ENCODE results near the gene TVP23A.

TVP23A gene

DNA sequence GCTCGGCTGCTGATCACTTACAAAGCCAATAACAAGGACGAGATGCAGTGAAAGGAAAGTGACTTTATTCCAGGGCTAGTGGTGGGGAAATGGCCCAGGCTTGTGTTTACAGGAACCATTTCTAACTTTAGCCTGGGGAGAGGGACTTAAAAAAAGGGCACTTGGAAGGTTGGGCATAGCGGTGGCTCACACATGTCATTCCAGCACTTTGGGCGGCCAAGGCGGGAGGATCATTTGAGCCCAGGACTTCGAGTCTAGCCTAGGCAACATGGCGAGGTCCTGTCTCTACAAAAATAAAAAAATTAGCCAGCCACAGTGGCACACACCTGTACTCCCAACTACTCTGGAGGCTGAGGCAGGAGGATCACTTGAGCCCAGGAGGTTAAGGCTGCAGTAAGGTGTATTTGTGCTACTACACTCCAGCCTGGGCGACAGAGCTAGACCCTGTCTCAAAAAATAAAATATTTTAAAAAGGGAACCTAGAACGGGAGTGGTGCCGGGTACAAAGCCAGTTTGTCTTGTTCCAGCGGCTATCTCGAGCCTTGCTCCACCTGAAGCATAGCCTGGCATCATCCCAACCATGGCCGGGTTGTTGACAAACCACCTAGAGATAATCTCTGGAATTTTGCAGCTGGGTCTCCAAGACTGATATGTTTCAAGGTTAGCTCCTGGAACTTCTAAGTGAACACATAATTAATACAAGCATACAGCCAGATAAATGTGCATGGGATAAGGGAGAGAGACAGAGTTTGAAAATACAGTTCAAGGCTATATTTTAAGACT is 5.7 kb upstream of the TVP23A start:
- Histone ChIP-seq H3K4me1 (ENCODE audit: control insufficient read depth, insufficient read depth, low read length, unreplicated experiment) (peaks cover 19% of the 10 kb centered on the region), H3K79me2 (ENCODE audit: control insufficient read depth, insufficient read depth, low read length, unreplicated experiment) (no peaks in the 10 kb centered on the region), H3K4me3 (ENCODE audit: low read depth, low read length) (no peak overlapping the region), H2AFZ (ENCODE audit: low read length, unreplicated experiment) (no peak overlapping the region), H3K27ac (ENCODE audit: low read depth, low read length) (no peak overlapping the region), H3K36me3 (ENCODE audit: insufficient read depth, low read length) (no peaks in the 10 kb centered on the region), H3K27me3 (ENCODE audit: insufficient read depth, low read length) (0 out of 2 replicates have a peak, but pooled peaks cover 4% of the 10 kb centered on the region)

DNA sequence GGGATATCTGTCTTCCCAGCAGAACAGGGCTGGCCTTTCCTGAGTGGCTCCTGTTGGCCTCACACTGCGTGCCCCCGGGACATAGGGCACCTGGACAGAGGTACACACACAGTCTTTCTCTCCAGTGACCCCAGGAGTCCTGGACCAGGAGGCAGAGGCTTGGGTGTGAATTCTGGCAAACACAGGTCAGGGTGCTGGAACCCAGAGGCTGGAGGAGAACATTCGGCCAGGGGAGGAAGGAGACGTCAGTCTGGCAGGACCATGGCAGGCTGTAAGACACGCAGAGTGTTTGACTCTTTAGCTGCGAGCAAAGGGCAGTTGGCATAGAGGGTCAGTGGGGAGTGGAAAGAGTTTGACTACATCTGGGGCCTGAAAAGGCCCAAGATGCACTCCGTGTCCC is 4.1 kb upstream of the TVP23A start:
- Histone ChIP-seq H3K27me3 (ENCODE audit: insufficient read depth, low read length) (peaks cover 18% of the 10 kb centered on the region), H3K4me1 (ENCODE audit: control insufficient read depth, insufficient read depth, low read length, unreplicated experiment) (peaks cover 3% of the 10 kb centered on the region), H2AFZ (ENCODE audit: low read length, unreplicated experiment) (no peak overlapping the region), H3K79me2 (ENCODE audit: control insufficient read depth, insufficient read depth, low read length, unreplicated experiment) (no peaks in the 10 kb centered on the region), H3K4me3 (ENCODE audit: low read depth, low read length) (no peak overlapping the region), H3K36me3 (ENCODE audit: insufficient read depth, low read length) (no peaks in the 10 kb centered on the region), H3K27ac (ENCODE audit: low read depth, low read length) (no peak overlapping the region)

DNA sequence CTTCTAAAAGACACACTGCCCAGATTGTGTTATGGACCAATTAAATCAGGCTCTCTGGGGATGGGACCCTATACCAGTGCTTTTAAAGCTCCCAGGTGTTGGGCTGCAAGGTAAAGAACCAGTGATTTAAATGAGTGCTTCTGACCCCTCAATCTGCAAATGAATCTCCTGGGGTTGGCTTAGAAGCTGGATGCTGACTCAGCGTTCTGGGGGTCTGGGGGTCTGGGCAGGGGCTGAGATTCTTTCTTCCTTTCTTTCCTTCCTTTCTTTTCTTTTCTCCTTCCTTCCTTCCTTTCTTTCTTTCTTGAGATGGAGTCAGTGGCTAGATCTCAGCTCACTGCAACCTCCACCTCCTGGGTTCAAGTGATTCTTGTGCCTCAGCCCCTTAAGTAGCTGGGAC is 2.0 kb upstream of the TVP23A start:
- Histone ChIP-seq H3K36me3 (ENCODE audit: insufficient read depth, low read length) (no peaks in the 10 kb centered on the region), H3K4me3 (ENCODE audit: low read depth, low read length) (no peak overlapping the region), H3K27me3 (ENCODE audit: insufficient read depth, low read length) (peaks cover 27% of the 10 kb centered on the region), H3K79me2 (ENCODE audit: control insufficient read depth, insufficient read depth, low read length, unreplicated experiment) (no peaks in the 10 kb centered on the region), H2AFZ (ENCODE audit: low read length, unreplicated experiment) (no peak overlapping the region), H3K4me1 (ENCODE audit: control insufficient read depth, insufficient read depth, low read length, unreplicated experiment) (no peaks in the 10 kb centered on the region), H3K27ac (ENCODE audit: low read depth, low read length) (no peak overlapping the region)

GRCh38 chr16:10817514-10817913 is 1.1 kb downstream of the TVP23A start:
- Histone ChIP-seq H3K79me2 (ENCODE audit: control insufficient read depth, insufficient read depth, low read length, unreplicated experiment) (no peaks in the 10 kb centered on the region), H3K4me1 (ENCODE audit: control insufficient read depth, insufficient read depth, low read length, unreplicated experiment) (no peaks in the 10 kb centered on the region), H2AFZ (ENCODE audit: low read length, unreplicated experiment) (no peak overlapping the region), H3K27me3 (ENCODE audit: insufficient read depth, low read length) (peaks cover 27% of the 10 kb centered on the region), H3K36me3 (ENCODE audit: insufficient read depth, low read length) (no peaks in the 10 kb centered on the region), H3K27ac (ENCODE audit: low read depth, low read length) (no peak overlapping the region), H3K4me3 (ENCODE audit: low read depth, low read length) (no peak overlapping the region)

DNA sequence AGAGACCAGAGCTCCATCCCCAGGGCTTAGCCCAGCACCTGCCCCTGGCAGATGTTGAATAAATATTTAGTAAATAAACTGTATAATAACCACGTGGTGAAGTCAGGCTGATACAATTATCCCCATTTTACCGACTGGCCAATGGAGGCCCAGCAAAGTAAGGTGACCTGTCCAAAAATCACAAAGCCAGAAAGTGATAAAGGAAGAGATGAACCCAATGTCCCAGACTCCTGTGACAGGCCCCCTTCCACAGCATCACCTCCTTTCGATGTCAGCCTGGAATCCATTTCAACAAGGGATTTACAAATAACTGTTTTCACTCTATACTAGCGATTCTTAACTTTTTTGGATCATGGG is 5.5 kb downstream of the TVP23A start:
- Histone ChIP-seq H3K4me3 (ENCODE audit: low read depth, low read length) (no peak overlapping the region), H3K79me2 (ENCODE audit: control insufficient read depth, insufficient read depth, low read length, unreplicated experiment) (no peaks in the 10 kb centered on the region), H3K27ac (ENCODE audit: low read depth, low read length) (no peak overlapping the region), H2AFZ (ENCODE audit: low read length, unreplicated experiment) (no peak overlapping the region), H3K4me1 (ENCODE audit: control insufficient read depth, insufficient read depth, low read length, unreplicated experiment) (peaks cover 2% of the 10 kb centered on the region), H3K36me3 (ENCODE audit: insufficient read depth, low read length) (no peaks in the 10 kb centered on the region), H3K27me3 (ENCODE audit: insufficient read depth, low read length) (peaks cover 13% of the 10 kb centered on the region)

- Histone ChIP-seq H3K4me3 (ENCODE audit: low read depth, low read length) (peak overlapping the region; percentile 37; the same call in 1 of the 2 replicates), H3K27ac (ENCODE audit: low read depth, low read length) (no peak overlapping the region), H3K36me3 (ENCODE audit: insufficient read depth, low read length) (no peaks in the 10 kb centered on the region), H3K27me3 (ENCODE audit: insufficient read depth, low read length) (peaks cover 10% of the 10 kb centered on the region), H3K4me1 (ENCODE audit: control insufficient read depth, insufficient read depth, low read length, unreplicated experiment) (peaks cover 2% of the 10 kb centered on the region), H2AFZ (ENCODE audit: low read length, unreplicated experiment) (peak overlapping the region; percentile 65), H3K79me2 (ENCODE audit: control insufficient read depth, insufficient read depth, low read length, unreplicated experiment) (no peaks in the 10 kb centered on the region)
Observed at GRCh38 chr16:10812312-10813098, 6.1 kb downstream of the TVP23A start.

DNA sequence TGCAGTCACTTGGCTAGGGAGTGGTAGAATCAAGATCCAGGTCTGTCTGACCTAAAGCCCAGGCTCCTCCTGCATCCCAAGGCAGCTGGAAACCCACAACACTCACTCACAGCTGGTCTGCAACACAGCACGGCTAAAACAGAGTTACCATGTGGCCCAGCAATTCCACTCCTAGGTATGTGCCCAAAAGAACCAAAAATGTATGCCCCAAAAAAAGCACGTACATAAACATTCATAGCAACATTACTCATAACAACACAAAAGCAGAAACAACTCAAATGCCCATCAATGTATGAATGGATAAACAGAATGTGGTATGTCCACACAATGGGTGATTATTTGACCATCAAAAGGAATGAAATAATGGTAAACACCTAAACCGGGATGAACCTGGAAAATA is 8.9 kb downstream of the TVP23A start:
- Histone ChIP-seq H3K36me3 (ENCODE audit: insufficient read depth, low read length) (no peaks in the 10 kb centered on the region), H3K27ac (ENCODE audit: low read depth, low read length) (no peak overlapping the region), H2AFZ (ENCODE audit: low read length, unreplicated experiment) (no peak overlapping the region), H3K79me2 (ENCODE audit: control insufficient read depth, insufficient read depth, low read length, unreplicated experiment) (no peaks in the 10 kb centered on the region), H3K4me1 (ENCODE audit: control insufficient read depth, insufficient read depth, low read length, unreplicated experiment) (peaks cover 2% of the 10 kb centered on the region), H3K4me3 (ENCODE audit: low read depth, low read length) (no peak overlapping the region), H3K27me3 (ENCODE audit: insufficient read depth, low read length) (peaks cover 24% of the 10 kb centered on the region)

GRCh38 chr16:10808850-10809249 is 9.7 kb downstream of the TVP23A start:
- Histone ChIP-seq H3K4me3 (ENCODE audit: low read depth, low read length) (no peak overlapping the region), H3K36me3 (ENCODE audit: insufficient read depth, low read length) (no peaks in the 10 kb centered on the region), H3K79me2 (ENCODE audit: control insufficient read depth, insufficient read depth, low read length, unreplicated experiment) (no peaks in the 10 kb centered on the region), H3K27me3 (ENCODE audit: insufficient read depth, low read length) (peaks cover 24% of the 10 kb centered on the region), H2AFZ (ENCODE audit: low read length, unreplicated experiment) (no peak overlapping the region), H3K4me1 (ENCODE audit: control insufficient read depth, insufficient read depth, low read length, unreplicated experiment) (peaks cover 2% of the 10 kb centered on the region), H3K27ac (ENCODE audit: low read depth, low read length) (no peak overlapping the region)

DNA sequence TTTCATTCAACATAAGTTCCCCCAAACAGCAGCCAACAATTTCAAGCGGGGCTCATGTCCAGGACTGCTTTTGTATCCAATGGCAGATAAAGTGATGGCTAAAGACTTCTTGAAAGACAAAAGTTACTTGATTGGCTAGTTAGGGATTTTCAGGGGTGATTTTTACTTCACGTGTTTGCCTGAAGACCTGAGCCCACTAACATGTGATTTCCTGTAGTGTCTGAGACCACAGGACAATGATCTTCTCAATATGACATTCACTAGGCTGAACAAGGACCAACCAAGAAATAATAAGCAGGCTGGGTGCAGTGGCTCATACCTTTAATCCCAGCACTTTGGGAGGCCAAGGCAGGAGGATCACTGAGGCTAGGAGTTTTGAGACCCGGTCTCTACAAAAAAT is 10.4 kb downstream of the TVP23A start:
- H3K4me3 ChIP-seq (ENCODE audit: low read depth, low read length) = no peak overlapping the region
- no peak overlapping the region for H2AFZ ChIP-seq (ENCODE audit: low read length, unreplicated experiment)
- H3K27ac ChIP-seq (ENCODE audit: low read depth, low read length) = no peak overlapping the region
- H3K36me3 ChIP-seq (ENCODE audit: insufficient read depth, low read length) = no peaks in the 10 kb centered on the region
- H3K79me2 ChIP-seq (ENCODE audit: control insufficient read depth, insufficient read depth, low read length, unreplicated experiment) = no peaks in the 10 kb centered on the region
- peaks cover 24% of the 10 kb centered on the region for H3K27me3 ChIP-seq (ENCODE audit: insufficient read depth, low read length)
- H3K4me1 ChIP-seq (ENCODE audit: control insufficient read depth, insufficient read depth, low read length, unreplicated experiment) = peaks cover 2% of the 10 kb centered on the region

- Histone ChIP-seq H3K27me3 (ENCODE audit: insufficient read depth, low read length) (peaks cover 24% of the 10 kb centered on the region), H2AFZ (ENCODE audit: low read length, unreplicated experiment) (no peak overlapping the region)
Observed at GRCh38 chr16:10806698-10807097, 11.9 kb downstream of the TVP23A start.

DNA sequence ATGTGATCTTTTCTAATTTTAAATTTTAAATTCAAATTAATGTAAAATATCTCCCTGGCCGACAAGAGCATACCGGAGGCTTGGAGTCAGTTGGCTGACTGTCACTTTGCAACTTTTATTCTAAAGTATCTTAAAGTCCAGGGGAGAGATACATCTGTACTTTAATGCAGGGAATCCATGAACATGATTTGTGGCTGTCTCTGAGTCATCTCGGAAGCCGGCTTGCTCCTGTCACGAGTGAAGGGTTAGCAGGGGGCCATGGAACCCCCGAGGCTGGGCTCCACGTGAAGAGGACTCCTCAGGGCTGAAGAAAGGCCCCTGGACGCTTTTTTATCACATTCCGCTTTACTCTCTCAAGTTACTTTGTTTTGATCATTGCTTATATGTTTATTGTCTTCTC is 13.3 kb downstream of the TVP23A start:
- H3K27ac ChIP-seq (ENCODE audit: low read depth, low read length) = no peak overlapping the region
- peaks cover 24% of the 10 kb centered on the region for H3K27me3 ChIP-seq (ENCODE audit: insufficient read depth, low read length)
- no peak overlapping the region for H3K4me3 ChIP-seq (ENCODE audit: low read depth, low read length)

More at GRCh38 chr16:10806698-10807097, 11.9 kb downstream of the TVP23A start:
- H3K36me3 ChIP-seq (ENCODE audit: insufficient read depth, low read length) = no peaks in the 10 kb centered on the region
- no peak overlapping the region for H3K27ac ChIP-seq (ENCODE audit: low read depth, low read length)
- no peaks in the 10 kb centered on the region for H3K79me2 ChIP-seq (ENCODE audit: control insufficient read depth, insufficient read depth, low read length, unreplicated experiment)
- no peaks in the 10 kb centered on the region for H3K4me1 ChIP-seq (ENCODE audit: control insufficient read depth, insufficient read depth, low read length, unreplicated experiment)
- H3K4me3 ChIP-seq (ENCODE audit: low read depth, low read length) = no peak overlapping the region

More for the DNA sequence above, 13.3 kb downstream of the TVP23A start:
- no peaks in the 10 kb centered on the region for H3K4me1 ChIP-seq (ENCODE audit: control insufficient read depth, insufficient read depth, low read length, unreplicated experiment)
- no peaks in the 10 kb centered on the region for H3K36me3 ChIP-seq (ENCODE audit: insufficient read depth, low read length)
- no peak overlapping the region for H2AFZ ChIP-seq (ENCODE audit: low read length, unreplicated experiment)
- H3K79me2 ChIP-seq (ENCODE audit: control insufficient read depth, insufficient read depth, low read length, unreplicated experiment) = no peaks in the 10 kb centered on the region
